ENCODE results near the gene NBEA.

Gene NBEA

GRCh38 chr13:35475960-35476943 is 534.2 kb downstream of the NBEA start, which contains the start of gene MAB21L1:
MAB21L1 (minus strand) TSS chr13:35476689; CDS start chr13:35476138, 551 bp downstream.
- no peak for TF ChIP-seq CTCF (IDR thresholded peaks at IDR 0.05)

- TF ChIP-seq CTCF (IDR thresholded peaks at IDR 0.05): no peak
Observed at GRCh38 chr13:35477386-35477946, 535.4 kb downstream of the NBEA start.

- TF ChIP-seq CTCF (IDR thresholded peaks at IDR 0.05): no peak
Observed at GRCh38 chr13:35478271-35479037, 536.4 kb downstream of the NBEA start.

GRCh38 chr13:35479038-35479492 is 537.0 kb downstream of the NBEA start:
- TF ChIP-seq CTCF (IDR thresholded peaks at IDR 0.05): no peak

GRCh38 chr13:35479706-35480105 is 537.6 kb downstream of the NBEA start:
- TF ChIP-seq CTCF (IDR thresholded peaks at IDR 0.05): no peak

GRCh38 chr13:35480346-35480745 is 538.3 kb downstream of the NBEA start:
- TF ChIP-seq CTCF (IDR thresholded peaks at IDR 0.05): no peak

- no peak for TF ChIP-seq CTCF (IDR thresholded peaks at IDR 0.05)
Observed at GRCh38 chr13:35481777-35482176, 539.7 kb downstream of the NBEA start.

All from LNCAP (cell line).